ENCODE results near the gene SON. TPM values are rescaled to one million over a fixed set of nuclear protein-coding genes. Genes with fewer than 3 reads are reported as not detected.
A peak's percentile ranks its signal among the peaks of the same experiment; 100 is the strongest.
"Not testable (repeated sequence)": the region's sequence is repeated elsewhere in the genome, so short reads cannot be mapped to it uniquely, and the experiment has no call there.

Gene SON
- total RNA-seq, 2 donors from 2014 or later = 307 to 362 TPM

- H3K4me3 Mint-ChIP-seq = no peak overlapping the region
- H3K27me3 Mint-ChIP-seq = no peaks in the 10 kb centered on the region
- H3K27ac Mint-ChIP-seq = peak overlapping the region in 1 of 2 donors; percentile 42
- no peaks in the 10 kb centered on the region for H3K9me3 Mint-ChIP-seq
- H3K36me3 Mint-ChIP-seq = peaks cover 16% of the 10 kb centered on the region
- ATAC-seq (no peak), DNase-seq (ENCODE audit: low spot score) (no peak)
- peaks cover 0 to 15% of the 10 kb centered on the region in 2 donors for H3K4me1 Mint-ChIP-seq (ENCODE audit: low read depth in 2 of 2)
Measured at GRCh38 chr21:33569991-33570390, 27.2 kb downstream of the SON start.

GRCh38 chr21:33572350-33572749 lies 29.5 kb downstream of the SON start:
- H3K4me3 Mint-ChIP-seq = no peak overlapping the region
- ATAC-seq (no peak), DNase-seq (ENCODE audit: low spot score) (no peak)
- H3K4me1 Mint-ChIP-seq (ENCODE audit: low read depth in 2 of 2) = peaks cover 0 to 15% of the 10 kb centered on the region in 2 donors
- H3K36me3 Mint-ChIP-seq = peaks cover 16% of the 10 kb centered on the region
- no peaks in the 10 kb centered on the region for H3K9me3 Mint-ChIP-seq
- H3K27ac Mint-ChIP-seq = no peak overlapping the region
- no peaks in the 10 kb centered on the region for H3K27me3 Mint-ChIP-seq

- not testable (repeated sequence) for H3K27me3 Mint-ChIP-seq; H3K4me1 Mint-ChIP-seq (ENCODE audit: low read depth in 2 of 2); ATAC-seq; H3K9me3 Mint-ChIP-seq; DNase-seq (ENCODE audit: low spot score); H3K4me3 Mint-ChIP-seq; H3K27ac Mint-ChIP-seq
- H3K36me3 Mint-ChIP-seq = peaks cover 13% of the 10 kb centered on the region
Measured at GRCh38 chr21:33576741-33577141, 33.9 kb downstream of the SON start.

- DNase-seq (ENCODE audit: low spot score) = no peak
- H3K4me1 Mint-ChIP-seq (ENCODE audit: low read depth in 2 of 2) = peaks cover 4 to 6% of the 10 kb centered on the region in 2 donors
- peaks cover 14% of the 10 kb centered on the region for H3K36me3 Mint-ChIP-seq
- no peaks in the 10 kb centered on the region for H3K27me3 Mint-ChIP-seq
- H3K27ac Mint-ChIP-seq = no peak overlapping the region
- no peak overlapping the region for H3K4me3 Mint-ChIP-seq
- H3K9me3 Mint-ChIP-seq = no peaks in the 10 kb centered on the region
- ATAC-seq = no peak
Measured at GRCh38 chr21:33578214-33578613, 35.4 kb downstream of the SON start.

- no peak for DNase-seq (ENCODE audit: low spot score)
- Mint-ChIP-seq H3K27ac (peak overlapping the region; percentile 44 to 77), H3K27me3 (no peaks in the 10 kb centered on the region), H3K4me3 (no peak overlapping the region), H3K4me1 (ENCODE audit: low read depth in 2 of 2) (peaks cover 4 to 6% of the 10 kb centered on the region in 2 donors), H3K9me3 (no peaks in the 10 kb centered on the region), H3K36me3 (peaks cover 10% of the 10 kb centered on the region)
- ATAC-seq = no peak
Measured at GRCh38 chr21:33578959-33579542, 36.2 kb downstream of the SON start.

- Mint-ChIP-seq H3K27me3 (no peaks in the 10 kb centered on the region), H3K9me3 (no peaks in the 10 kb centered on the region), H3K36me3 (peaks cover 5% of the 10 kb centered on the region), H3K4me3 (no peak overlapping the region), H3K4me1 (ENCODE audit: low read depth in 2 of 2) (peaks cover 11 to 13% of the 10 kb centered on the region in 2 donors), H3K27ac (no peak overlapping the region)
- no peak for DNase-seq (ENCODE audit: low spot score)
- no peak for ATAC-seq
Measured at GRCh38 chr21:33584455-33584854, 41.6 kb downstream of the SON start.

- DNase-seq (ENCODE audit: low spot score) = no peak
- Mint-ChIP-seq H3K27ac (peak overlapping the region in 1 of 2 donors; percentile 75), H3K4me1 (ENCODE audit: low read depth in 2 of 2) (peaks cover 11 to 13% of the 10 kb centered on the region in 2 donors), H3K4me3 (peak overlapping the region; percentile 85), H3K9me3 (no peaks in the 10 kb centered on the region), H3K27me3 (no peaks in the 10 kb centered on the region), H3K36me3 (peaks cover 3% of the 10 kb centered on the region)
- no peak for ATAC-seq
Measured at GRCh38 chr21:33586927-33587326, 44.1 kb downstream of the SON start.

- Mint-ChIP-seq H3K4me1 (ENCODE audit: low read depth in 2 of 2) (peaks cover 11 to 13% of the 10 kb centered on the region in 2 donors), H3K9me3 (no peaks in the 10 kb centered on the region), H3K27ac (peak overlapping the region; percentile 77 to 84), H3K27me3 (no peaks in the 10 kb centered on the region), H3K36me3 (no peaks in the 10 kb centered on the region), H3K4me3 (peak overlapping the region; percentile 93)
- DNase-seq (ENCODE audit: low spot score) (peak; percentile 63), ATAC-seq (peak in 1 of 2 donors; percentile 41)
Measured at GRCh38 chr21:33587792-33588484, 45.1 kb downstream of the SON start.

GRCh38 chr21:33588485-33589335 lies 45.9 kb downstream of the SON start, which contains the start of gene DONSON:
DONSON (minus strand) TSS chr21:33588684; CDS start chr21:33588641, 43 bp downstream.
- DNase-seq (ENCODE audit: low spot score) = peak; percentile 94
- ATAC-seq = peak; percentile 99
- no peaks in the 10 kb centered on the region for H3K9me3 Mint-ChIP-seq
- H3K36me3 Mint-ChIP-seq = no peaks in the 10 kb centered on the region
- peaks cover 11 to 13% of the 10 kb centered on the region in 2 donors for H3K4me1 Mint-ChIP-seq (ENCODE audit: low read depth in 2 of 2)
- peak within 1 kb of the TSS; percentile 93 for H3K4me3 Mint-ChIP-seq
- no peaks in the 10 kb centered on the region for H3K27me3 Mint-ChIP-seq
- peak within 1 kb of the TSS; percentile 77 to 85 for H3K27ac Mint-ChIP-seq

- ATAC-seq (no peak), DNase-seq (ENCODE audit: low spot score) (no peak)
- Mint-ChIP-seq H3K36me3 (peaks cover 6% of the 10 kb centered on the region), H3K4me1 (ENCODE audit: low read depth in 2 of 2) (no peaks in the 10 kb centered on the region), H3K27ac (no peak overlapping the region), H3K27me3 (no peaks in the 10 kb centered on the region), H3K4me3 (no peak overlapping the region), H3K9me3 (no peaks in the 10 kb centered on the region)
Measured at GRCh38 chr21:33598051-33598450, 55.2 kb downstream of the SON start.

GRCh38 chr21:33608559-33608958 lies 65.7 kb downstream of the SON start:
- Mint-ChIP-seq H3K4me1 (ENCODE audit: low read depth in 2 of 2) (peaks cover 0 to 3% of the 10 kb centered on the region in 2 donors), H3K9me3 (no peaks in the 10 kb centered on the region), H3K27me3 (no peaks in the 10 kb centered on the region), H3K27ac (no peak overlapping the region), H3K4me3 (no peak overlapping the region), H3K36me3 (no peaks in the 10 kb centered on the region)
- ATAC-seq = no peak
- no peak for DNase-seq (ENCODE audit: low spot score)

GRCh38 chr21:33611006-33611744 lies 68.3 kb downstream of the SON start:
- ATAC-seq = no peak
- Mint-ChIP-seq H3K36me3 (no peaks in the 10 kb centered on the region), H3K27me3 (no peaks in the 10 kb centered on the region)

GRCh38 chr21:33617565-33617964 lies 74.7 kb downstream of the SON start:
- H3K4me3 Mint-ChIP-seq; H3K27me3 Mint-ChIP-seq; H3K36me3 Mint-ChIP-seq; H3K27ac Mint-ChIP-seq; H3K4me1 Mint-ChIP-seq (ENCODE audit: low read depth in 2 of 2); ATAC-seq; H3K9me3 Mint-ChIP-seq; DNase-seq (ENCODE audit: low spot score): not testable (repeated sequence)

More at GRCh38 chr21:33611006-33611744, 68.3 kb downstream of the SON start:
- Mint-ChIP-seq H3K4me1 (ENCODE audit: low read depth in 2 of 2) (no peaks in the 10 kb centered on the region), H3K9me3 (no peaks in the 10 kb centered on the region), H3K4me3 (no peak overlapping the region), H3K27ac (no peak overlapping the region)
- DNase-seq (ENCODE audit: low spot score) = no peak
